ENCODE data around the gene MZT2B.

DNA sequence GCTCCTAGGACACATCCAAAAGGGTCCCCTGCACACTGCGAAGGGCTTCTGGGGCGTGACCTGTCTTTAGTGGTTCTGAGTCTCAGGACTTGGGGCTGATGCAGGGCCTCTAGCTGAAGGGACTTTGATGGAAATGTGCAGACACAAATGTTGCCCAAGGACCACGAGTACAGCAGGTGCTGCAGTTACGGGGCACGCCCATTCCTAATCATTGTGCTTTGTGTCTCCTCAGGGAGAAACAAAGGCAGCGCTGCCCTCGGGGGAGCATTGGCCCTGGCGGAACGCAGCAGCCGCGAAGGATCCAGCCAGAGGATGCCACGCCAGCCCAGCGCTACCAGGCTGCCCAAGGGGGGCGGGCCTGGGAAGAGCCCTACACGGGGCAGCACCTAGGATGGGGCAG is 8.2 kb downstream of the MZT2B start:
- TF ChIP-seq, protein P1, sequence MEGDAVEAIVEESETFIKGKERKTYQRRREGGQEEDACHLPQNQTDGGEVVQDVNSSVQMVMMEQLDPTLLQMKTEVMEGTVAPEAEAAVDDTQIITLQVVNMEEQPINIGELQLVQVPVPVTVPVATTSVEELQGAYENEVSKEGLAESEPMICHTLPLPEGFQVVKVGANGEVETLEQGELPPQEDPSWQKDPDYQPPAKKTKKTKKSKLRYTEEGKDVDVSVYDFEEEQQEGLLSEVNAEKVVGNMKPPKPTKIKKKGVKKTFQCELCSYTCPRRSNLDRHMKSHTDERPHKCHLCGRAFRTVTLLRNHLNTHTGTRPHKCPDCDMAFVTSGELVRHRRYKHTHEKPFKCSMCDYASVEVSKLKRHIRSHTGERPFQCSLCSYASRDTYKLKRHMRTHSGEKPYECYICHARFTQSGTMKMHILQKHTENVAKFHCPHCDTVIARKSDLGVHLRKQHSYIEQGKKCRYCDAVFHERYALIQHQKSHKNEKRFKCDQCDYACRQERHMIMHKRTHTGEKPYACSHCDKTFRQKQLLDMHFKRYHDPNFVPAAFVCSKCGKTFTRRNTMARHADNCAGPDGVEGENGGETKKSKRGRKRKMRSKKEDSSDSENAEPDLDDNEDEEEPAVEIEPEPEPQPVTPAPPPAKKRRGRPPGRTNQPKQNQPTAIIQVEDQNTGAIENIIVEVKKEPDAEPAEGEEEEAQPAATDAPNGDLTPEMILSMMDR (IDR thresholded peaks at IDR 0.05) = no peak
- no peak for TF ChIP-seq POLR2A (IDR thresholded peaks at IDR 0.05)

Measured in esophagus squamous epithelium (tissue), 4 donors.